Measurements from ENCODE around the gene RGS6. TPM values are rescaled to one million over a fixed set of nuclear protein-coding genes. Genes with fewer than 3 reads are reported as not detected.

RGS6 gene
- total RNA-seq, 1 donor from 2014 or later = 0.34 TPM

Small RNA genes within 50 kb of the gene (microRNA-seq; reads per million reads assigned to microRNA genes)
- not detected for gene MIR7843

All from astrocyte (in vitro differentiated cells and primary cell).